CD14-positive monocyte (primary cell): Measurements from ENCODE around the gene NFIL3. TPM values are rescaled to one million over a fixed set of nuclear protein-coding genes. Genes with fewer than 3 reads are reported as not detected.
"Not testable (repeated sequence)": the region's sequence is repeated elsewhere in the genome, so short reads cannot be mapped to it uniquely, and the experiment has no call there.

Experiments
- DNase-seq, 3 donors: peaks; one replicate each; pipeline ENCODE4 v3.0.0-alpha.2; 2011 to 2022
- H2AFZ ChIP-seq: 2 replicates; pipeline ENCODE4 v1.6.0; 2012; ENCODE audit warnings: mild to moderate bottlenecking, low read depth, low read length, inconsistent platforms; ENCODE audit not compliant: insufficient read depth, poor library complexity, severe bottlenecking
- H3K27ac ChIP-seq, 2 donors: 1 replicate in 1 of 2; 2 replicates in 1 of 2; pipeline ENCODE4 v1.5.1; 2012 to 2013; ENCODE audit warnings: low read length in 2 of 2, control low read depth in 1 of 2, inconsistent platforms in 1 of 2, low read depth in 1 of 2, mild to moderate bottlenecking in 1 of 2
- H3K27me3 ChIP-seq, 2 donors: one replicate each; pipeline versions ENCODE4 v1.6.0 to v1.6.1; 2011 to 2013; ENCODE audit warnings: low read length in 2 of 2; ENCODE audit not compliant: control insufficient read depth in 2 of 2, insufficient read depth in 2 of 2
- H3K36me3 ChIP-seq, 2 donors: replicated peaks in 1 of 2; 1 replicate in 1 of 2; 2 replicates in 1 of 2; pipeline versions ENCODE4 v1.5.1 to v1.6.1; 2012 to 2013; ENCODE audit warnings: low read length in 2 of 2, control low read depth in 1 of 2, inconsistent platforms in 1 of 2, mild to moderate bottlenecking in 1 of 2; ENCODE audit not compliant: insufficient read depth in 2 of 2, control insufficient read depth in 1 of 2
- H3K4me1 ChIP-seq, 2 donors: 1 replicate in 1 of 2; 2 replicates in 1 of 2; pipeline versions ENCODE4 v1.5.1 to v1.6.1; 2012 to 2013; ENCODE audit warnings: low read length in 2 of 2, control low read depth in 1 of 2, inconsistent platforms in 1 of 2, mild to moderate bottlenecking in 1 of 2, moderate library complexity in 1 of 2; ENCODE audit not compliant: insufficient read depth in 2 of 2, control insufficient read depth in 1 of 2
- H3K4me2 ChIP-seq: replicated peaks from 2 replicates; pipeline ENCODE3; 2012; ENCODE audit warnings: low read length, moderate library complexity, mild to moderate bottlenecking; ENCODE audit not compliant: poor library complexity, severe bottlenecking; ENCODE audit errors: extremely low read depth
- H3K4me3 ChIP-seq, 3 experiments: fragments of 200-600 bp in 1 of 3; sonication (generic) in 1 of 3; replicated peaks in 1 of 3; 1 replicate in 2 of 3; 2 replicates in 1 of 3; pipeline ENCODE4 v1.5.1; 2011 to 2013; ENCODE audit warnings: low read length in 3 of 3, mild to moderate bottlenecking in 3 of 3, control low read depth in 2 of 3, low read depth in 2 of 3, inconsistent platforms in 1 of 3, moderate library complexity in 1 of 3
- H3K79me2 ChIP-seq: 2 replicates; pipeline ENCODE4 v1.6.0; 2012; ENCODE audit warnings: mild to moderate bottlenecking, control low read depth, inconsistent platforms, low read length, moderate library complexity; ENCODE audit not compliant: insufficient read depth
- H3K9ac ChIP-seq: 2 replicates; pipeline ENCODE4 v1.6.0; 2017; ENCODE audit warnings: low read length, mild to moderate bottlenecking; ENCODE audit not compliant: insufficient read depth, poor library complexity, severe bottlenecking
- H3K9me3 ChIP-seq, 2 donors: replicated peaks in 1 of 2; 1 replicate in 1 of 2; 2 replicates in 1 of 2; pipeline versions ENCODE4 v1.5.1 to v1.6.1; 2012 to 2013; ENCODE audit warnings: low read length in 2 of 2, control low read depth in 1 of 2; ENCODE audit not compliant: control insufficient read depth in 1 of 2, insufficient read depth in 1 of 2
- H4K20me1 ChIP-seq: 2 replicates; pipeline ENCODE4 v1.6.0; 2012; ENCODE audit warnings: mild to moderate bottlenecking, low read length, control low read depth, moderate library complexity; ENCODE audit not compliant: insufficient read depth
- H3K27ac Mint-ChIP-seq, 7 donors: one replicate each; pipeline ENCODE4 v1.8.0; 2020; ENCODE audit warnings: mild to moderate bottlenecking in 7 of 7, mixed read lengths in 7 of 7, moderate library complexity in 6 of 7, inconsistent platforms in 2 of 7
- H3K27me3 Mint-ChIP-seq, 3 donors: one replicate each; pipeline ENCODE4 v1.8.0; 2021 to 2022; ENCODE audit warnings: low read depth in 3 of 3, mild to moderate bottlenecking in 3 of 3, mixed read lengths in 3 of 3, moderate library complexity in 3 of 3, inconsistent platforms in 1 of 3
- H3K36me3 Mint-ChIP-seq, 2 donors: one replicate each; pipeline ENCODE4 v1.8.0; 2020; ENCODE audit warnings: mixed read lengths in 2 of 2, inconsistent platforms in 1 of 2, mild to moderate bottlenecking in 1 of 2
- H3K4me1 Mint-ChIP-seq: one replicate; pipeline ENCODE4 v1.8.0; 2020; ENCODE audit warnings: mild to moderate bottlenecking, mixed read lengths
- H3K4me3 Mint-ChIP-seq, 2 donors: one replicate each; pipeline ENCODE4 v1.8.0; 2020; ENCODE audit warnings: mild to moderate bottlenecking in 2 of 2, mixed read lengths in 2 of 2, moderate library complexity in 1 of 2
- H3K9me3 Mint-ChIP-seq, 7 donors: one replicate each; pipeline ENCODE4 v1.8.0; 2020 to 2022; ENCODE audit warnings: mixed read lengths in 7 of 7, mild to moderate bottlenecking in 6 of 7, moderate library complexity in 6 of 7, inconsistent platforms in 2 of 7
- CTCF ChIP-seq: fragments of 200-600 bp; IDR thresholded peaks from one replicate; pipeline ENCODE4 v1.8.0; 2022; ENCODE audit warnings: antibody characterized with exemption, mild to moderate bottlenecking
- WGBS: methylation state at CpG from one replicate; pipeline ENCODE4 v1.1.5; 2013; ENCODE audit warnings: missing lambda C conversion rate; ENCODE audit not compliant: insufficient coverage; 5-methylcytosine and 5-hydroxymethylcytosine counted together
- intact Hi-C, 2 donors: fragments of 100-400 bp; cut with micrococcal nuclease; formaldehyde crosslinking; loops; one replicate each; pipeline versions ENCODE4 v1.15.0 to v1.15.1; 2023
- polyA plus RNA-seq, 3 donors: library from polyadenylated mRNA; depleted of rRNA in 1 of 3; unstranded in 2 of 3; stranded (reverse) in 1 of 3; fragments of 300-500 nt in 2 of 3; fragments of >200 nt in 1 of 3; fragmentation: Illumina TruSeq in 2 of 3; gene quantifications; 1 replicate in 2 of 3; 2 replicates in 1 of 3; pipeline ENCODE4 v1.2.3, GENCODE V29; 2012 to 2021

Gene NFIL3
- polyA plus RNA-seq, 3 donors, result 18.6 to 253 (median 64.0) TPM

- WGBS, result no CpG with 5 or more reads among the region's 3 CpGs
- H4K20me1 ChIP-seq, result no peaks in the 10 kb centered on the region
- H3K4me3 ChIP-seq, result no peak overlapping the region
- Mint-ChIP-seq H3K27me3 (peaks cover 0 to 2% (median 1%) of the 10 kb centered on the region in 3 donors), H3K36me3 (peaks cover 0 to 2% of the 10 kb centered on the region in 2 donors), H3K27ac (no peak overlapping the region), H3K9me3 (peaks cover 0 to 8% (median 4%) of the 10 kb centered on the region in 7 donors), H3K4me1 (peaks cover 28% of the 10 kb centered on the region), H3K4me3 (no peak overlapping the region)
- H3K4me2 ChIP-seq, result no peak overlapping the region
- H3K4me1 ChIP-seq, result peaks cover 12 to 26% of the 10 kb centered on the region in 2 donors
- H3K9ac ChIP-seq, result no peak overlapping the region
- no peaks in the 10 kb centered on the region for H3K79me2 ChIP-seq
- no peak for DNase-seq
- no peaks in the 10 kb centered on the region for H3K27me3 ChIP-seq
- no peak overlapping the region for H2AFZ ChIP-seq
- no peak overlapping the region for H3K27ac ChIP-seq
- no peak for TF ChIP-seq CTCF
- no peaks in the 10 kb centered on the region for H3K36me3 ChIP-seq
- intact Hi-C loops, result no loop called here
- H3K9me3 ChIP-seq, result no peaks in the 10 kb centered on the region
Observed at GRCh38 chr9:91379426-91379825, 44.2 kb downstream of the NFIL3 start.

- Histone ChIP-seq H3K36me3 (no peaks in the 10 kb centered on the region), H3K9me3 (no peaks in the 10 kb centered on the region), H2AFZ (no peak overlapping the region), H3K9ac (no peak overlapping the region), H4K20me1 (no peaks in the 10 kb centered on the region), H3K4me3 (no peak overlapping the region), H3K4me2 (no peak overlapping the region), H3K27ac (no peak overlapping the region), H3K27me3 (no peaks in the 10 kb centered on the region), H3K79me2 (no peaks in the 10 kb centered on the region), H3K4me1 (peaks cover 12 to 26% of the 10 kb centered on the region in 2 donors)
- no peak for DNase-seq
- H3K36me3 Mint-ChIP-seq, result peaks cover 0 to 2% of the 10 kb centered on the region in 2 donors
- H3K27ac Mint-ChIP-seq, result no peak overlapping the region
- no peak for TF ChIP-seq CTCF
- WGBS, result 71% methylated on average over 1 of the region's 2 CpGs
- peaks cover 0 to 1% (median 0%) of the 10 kb centered on the region in 3 donors for H3K27me3 Mint-ChIP-seq
- intact Hi-C loops, result no loop called here
- H3K4me3 Mint-ChIP-seq, result no peak overlapping the region
- H3K4me1 Mint-ChIP-seq, result peaks cover 28% of the 10 kb centered on the region
- peaks cover 0 to 8% (median 4%) of the 10 kb centered on the region in 7 donors for H3K9me3 Mint-ChIP-seq
Observed at GRCh38 chr9:91378695-91379127, 44.9 kb downstream of the NFIL3 start.

- H2AFZ ChIP-seq, H3K9me3 ChIP-seq, H3K27ac ChIP-seq, H3K36me3 Mint-ChIP-seq, H3K79me2 ChIP-seq, H3K4me3 Mint-ChIP-seq, intact Hi-C loops, H3K9ac ChIP-seq, H3K27me3 ChIP-seq, H3K4me2 ChIP-seq, H4K20me1 ChIP-seq, H3K9me3 Mint-ChIP-seq, DNase-seq, H3K4me3 ChIP-seq, H3K27ac Mint-ChIP-seq, H3K27me3 Mint-ChIP-seq, H3K36me3 ChIP-seq: not testable (repeated sequence)
- WGBS, result no CpG with 5 or more reads among the region's 3 CpGs
- peaks cover 28% of the 10 kb centered on the region for H3K4me1 Mint-ChIP-seq
- H3K4me1 ChIP-seq, result peaks cover 12 to 26% of the 10 kb centered on the region in 2 donors
Observed at GRCh38 chr9:91378054-91378453, 45.6 kb downstream of the NFIL3 start.
